Fibroblast of mammary gland (primary cell): ENCODE measurements around the gene SPATA20.

Source experiments
- DNase-seq: peaks from one replicate; pipeline ENCODE4 v3.0.0-alpha.2; 2010; ENCODE audit warnings: low read depth
- H3K4me3 ChIP-seq: 2 replicates; pipeline ENCODE4 v1.5.1; 2011; ENCODE audit warnings: low read depth, mild to moderate bottlenecking, low read length, moderate library complexity; ENCODE audit not compliant: control insufficient read depth
- TF ChIP-seq, protein P1 (sequence below): conservative IDR thresholded peaks from 2 replicates; pipeline ENCODE4 v1.5.1; 2011; ENCODE audit warnings: low read depth, low read length, inconsistent platforms; ENCODE audit not compliant: control insufficient read depth, insufficient read depth

SPATA20 gene

DNA sequence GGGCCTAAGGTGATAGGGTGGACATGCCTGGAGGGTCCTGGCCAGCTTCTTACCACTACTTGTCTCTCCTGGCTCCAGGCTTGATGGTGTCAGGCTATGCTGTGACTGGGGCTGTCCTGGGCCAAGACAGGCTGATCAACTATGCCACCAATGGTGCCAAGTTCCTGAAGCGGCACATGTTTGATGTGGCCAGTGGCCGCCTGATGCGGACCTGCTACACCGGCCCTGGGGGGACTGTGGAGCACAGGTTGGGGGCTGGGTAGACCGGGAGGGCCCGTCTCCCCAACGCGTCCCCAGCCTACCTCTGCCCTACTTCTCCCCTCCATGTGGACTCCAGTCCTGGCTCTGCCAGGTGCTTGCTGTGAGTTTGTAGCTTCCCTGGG lies 4.5 kb downstream of the SPATA20 start:
- TF ChIP-seq, protein P1, sequence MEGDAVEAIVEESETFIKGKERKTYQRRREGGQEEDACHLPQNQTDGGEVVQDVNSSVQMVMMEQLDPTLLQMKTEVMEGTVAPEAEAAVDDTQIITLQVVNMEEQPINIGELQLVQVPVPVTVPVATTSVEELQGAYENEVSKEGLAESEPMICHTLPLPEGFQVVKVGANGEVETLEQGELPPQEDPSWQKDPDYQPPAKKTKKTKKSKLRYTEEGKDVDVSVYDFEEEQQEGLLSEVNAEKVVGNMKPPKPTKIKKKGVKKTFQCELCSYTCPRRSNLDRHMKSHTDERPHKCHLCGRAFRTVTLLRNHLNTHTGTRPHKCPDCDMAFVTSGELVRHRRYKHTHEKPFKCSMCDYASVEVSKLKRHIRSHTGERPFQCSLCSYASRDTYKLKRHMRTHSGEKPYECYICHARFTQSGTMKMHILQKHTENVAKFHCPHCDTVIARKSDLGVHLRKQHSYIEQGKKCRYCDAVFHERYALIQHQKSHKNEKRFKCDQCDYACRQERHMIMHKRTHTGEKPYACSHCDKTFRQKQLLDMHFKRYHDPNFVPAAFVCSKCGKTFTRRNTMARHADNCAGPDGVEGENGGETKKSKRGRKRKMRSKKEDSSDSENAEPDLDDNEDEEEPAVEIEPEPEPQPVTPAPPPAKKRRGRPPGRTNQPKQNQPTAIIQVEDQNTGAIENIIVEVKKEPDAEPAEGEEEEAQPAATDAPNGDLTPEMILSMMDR: no peak

DNA sequence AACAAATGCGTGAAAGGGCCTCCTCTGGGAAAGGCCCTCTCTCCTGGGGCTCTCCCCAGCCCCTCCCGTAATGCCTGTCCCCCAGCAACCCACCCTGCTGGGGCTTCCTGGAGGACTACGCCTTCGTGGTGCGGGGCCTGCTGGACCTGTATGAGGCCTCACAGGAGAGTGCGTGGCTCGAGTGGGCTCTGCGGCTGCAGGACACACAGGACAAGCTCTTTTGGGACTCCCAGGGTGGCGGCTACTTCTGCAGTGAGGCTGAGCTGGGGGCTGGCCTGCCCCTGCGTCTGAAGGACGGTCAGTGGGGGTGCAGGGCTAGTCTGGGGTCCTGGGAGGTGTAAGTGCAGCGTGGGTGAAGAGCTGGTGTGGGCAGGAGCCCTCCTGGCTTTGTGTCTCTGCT lies 4.9 kb downstream of the SPATA20 start:
- H3K4me3 ChIP-seq: no peak overlapping the region
- TF ChIP-seq, protein P1: no peak

More for the DNA sequence above, 4.5 kb downstream of the SPATA20 start:
- DNase-seq: no peak
- no peak overlapping the region for H3K4me3 ChIP-seq

DNA sequence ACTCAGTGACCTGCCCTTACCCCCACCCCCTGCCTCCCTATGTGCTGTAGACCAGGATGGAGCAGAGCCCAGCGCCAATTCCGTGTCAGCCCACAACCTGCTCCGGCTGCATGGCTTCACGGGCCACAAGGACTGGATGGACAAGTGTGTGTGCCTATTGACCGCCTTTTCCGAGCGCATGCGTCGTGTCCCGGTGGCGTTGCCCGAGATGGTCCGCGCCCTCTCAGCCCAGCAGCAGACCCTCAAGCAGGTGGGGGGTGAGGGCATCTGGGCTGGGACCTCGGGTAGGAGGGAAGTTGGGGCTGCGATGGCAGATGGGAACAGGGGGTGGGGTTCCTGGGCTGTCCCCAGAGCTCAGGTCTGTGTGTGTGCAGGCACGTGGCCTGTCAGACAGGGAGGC lies 7.2 kb downstream of the SPATA20 start:
- no peak for DNase-seq
- TF ChIP-seq, protein P1: no peak
- no peak overlapping the region for H3K4me3 ChIP-seq

More for the DNA sequence above, 4.9 kb downstream of the SPATA20 start:
- no peak for DNase-seq

DNA sequence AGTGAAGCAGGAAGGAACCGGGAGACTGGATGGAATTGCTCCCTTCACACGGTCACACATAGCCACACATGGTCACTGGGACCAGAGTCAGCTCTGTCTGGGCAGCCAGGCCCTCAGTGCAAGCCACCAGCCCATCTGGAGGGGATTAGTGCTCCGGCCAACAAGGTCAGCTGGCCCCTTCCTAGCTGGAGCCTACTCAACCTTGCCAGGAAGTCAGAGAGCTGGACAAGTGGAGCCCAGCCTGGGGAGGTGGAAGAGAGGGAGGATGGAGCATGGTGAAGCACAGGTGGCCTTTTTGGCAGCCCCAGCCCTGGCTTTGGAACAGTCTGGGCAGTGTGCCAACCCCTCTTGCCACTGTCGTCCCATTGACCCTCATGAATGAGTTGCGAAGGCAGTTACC lies 9.8 kb downstream of the SPATA20 start:
- no peak for DNase-seq
- TF ChIP-seq, protein P1: no peak
- H3K4me3 ChIP-seq: no peak overlapping the region

DNA sequence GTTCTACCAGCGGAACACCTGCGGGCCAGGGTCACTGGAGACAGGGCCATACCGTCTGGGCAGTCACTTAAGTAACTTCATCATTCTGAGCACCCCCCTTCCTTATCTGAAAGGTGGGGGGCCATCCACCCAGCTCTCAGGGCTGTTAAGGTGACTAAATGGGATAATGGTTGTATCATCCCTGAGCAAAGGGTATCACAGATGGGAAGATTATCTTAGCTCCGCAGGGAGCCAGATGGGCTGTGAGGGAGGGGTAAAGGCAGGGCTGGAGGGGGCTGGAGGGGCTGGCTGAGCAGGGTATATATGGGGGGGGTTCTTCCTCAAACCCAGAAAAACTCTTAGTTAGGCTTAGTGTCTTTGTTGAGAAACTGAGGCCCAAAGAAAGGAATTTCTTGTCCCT lies 10.7 kb downstream of the SPATA20 start:
- no peak for DNase-seq
- no peak overlapping the region for H3K4me3 ChIP-seq
- TF ChIP-seq, protein P1: no peak

DNA sequence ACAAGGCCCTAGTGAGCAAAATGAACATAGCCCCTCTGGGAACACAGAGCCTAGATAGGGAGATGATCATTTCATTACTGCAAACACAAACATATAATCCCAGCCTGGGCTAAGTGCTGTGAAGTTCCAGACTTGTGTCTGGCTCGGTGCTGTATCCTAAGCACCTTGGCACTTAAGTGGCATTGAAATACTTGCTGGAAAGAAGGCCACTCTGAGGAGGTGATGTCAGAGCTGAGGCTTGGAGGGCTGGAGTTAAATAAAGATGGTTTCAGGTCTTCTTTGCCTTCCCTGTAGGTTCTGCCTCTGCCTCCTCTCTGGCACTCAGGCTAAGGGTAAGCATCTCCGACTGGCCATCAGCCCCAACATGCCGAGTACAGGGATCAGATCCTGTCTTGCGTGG lies 11.1 kb downstream of the SPATA20 start:
- TF ChIP-seq, protein P1: no peak
- DNase-seq: no peak
- H3K4me3 ChIP-seq: no peak overlapping the region

DNA sequence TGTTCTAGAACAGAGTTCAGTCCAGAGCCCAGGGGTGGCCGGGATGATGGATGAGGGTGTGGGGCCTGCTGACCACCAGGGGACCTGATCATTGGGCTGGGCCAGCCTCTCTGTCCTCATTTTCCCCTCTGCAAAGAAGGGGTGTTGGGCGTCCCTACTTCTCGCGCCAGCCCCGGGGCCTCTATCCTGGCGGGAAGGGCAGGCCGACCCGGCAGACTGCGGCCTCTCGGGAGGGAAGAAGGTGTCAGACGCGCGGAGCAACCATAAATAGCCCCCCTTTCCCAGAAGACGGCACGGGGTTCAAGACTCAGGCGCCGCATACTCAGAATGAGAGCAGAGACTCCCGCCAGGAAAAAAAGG lies 11.6 kb downstream of the SPATA20 start:
- no peak overlapping the region for H3K4me3 ChIP-seq
- TF ChIP-seq, protein P1: no peak
- no peak for DNase-seq
